DMS153 treated with DMSO at 0.1 percent for 48 hours (cell line): ENCODE data around the gene AADACL2.
"Not testable (repeated sequence)": the region's sequence is repeated elsewhere in the genome, so short reads cannot be mapped to it uniquely, and the experiment has no call there.

Source experiments
- DNase-seq: peaks from one replicate; lab custom pipeline; 2025; ENCODE audit not compliant: unreplicated experiment; lab: John Stamatoyannopoulos, UW

Gene AADACL2

GRCh38 chr3:151765685-151766084, 32.0 kb downstream of the AADACL2 start:
- DNase-seq, result no peak

- no peak for DNase-seq
Measured at GRCh38 chr3:151766454-151766853, 32.7 kb downstream of the AADACL2 start.

GRCh38 chr3:151768393-151768930, 34.7 kb downstream of the AADACL2 start:
- DNase-seq, result no peak

GRCh38 chr3:151769175-151769574, 35.4 kb downstream of the AADACL2 start:
- no peak for DNase-seq

GRCh38 chr3:151770956-151771355, 37.2 kb downstream of the AADACL2 start:
- DNase-seq, result no peak

- DNase-seq, result no peak
Measured at GRCh38 chr3:151772825-151773480, 39.2 kb downstream of the AADACL2 start.

GRCh38 chr3:151774235-151774634, 40.5 kb downstream of the AADACL2 start:
- no peak for DNase-seq

GRCh38 chr3:151774910-151775309, 41.2 kb downstream of the AADACL2 start:
- DNase-seq, result no peak

GRCh38 chr3:151775314-151776258, 41.9 kb downstream of the AADACL2 start:
- no peak for DNase-seq

- DNase-seq, result no peak
Measured at GRCh38 chr3:151776259-151776740, 42.6 kb downstream of the AADACL2 start.

- DNase-seq, result no peak
Measured at GRCh38 chr3:151777880-151778279, 44.2 kb downstream of the AADACL2 start.

- no peak for DNase-seq
Measured at GRCh38 chr3:151787626-151788025, 53.9 kb downstream of the AADACL2 start.

GRCh38 chr3:151788401-151788800, 54.7 kb downstream of the AADACL2 start:
- no peak for DNase-seq

- no peak for DNase-seq
Measured at GRCh38 chr3:151789853-151790463, 56.2 kb downstream of the AADACL2 start.

GRCh38 chr3:151790763-151791162, 57.0 kb downstream of the AADACL2 start:
- DNase-seq, result not testable (repeated sequence)

- no peak for DNase-seq
Measured at GRCh38 chr3:151792411-151792810, 58.7 kb downstream of the AADACL2 start.

GRCh38 chr3:151793636-151794035, 59.9 kb downstream of the AADACL2 start:
- DNase-seq, result no peak

GRCh38 chr3:151794080-151794479, 60.4 kb downstream of the AADACL2 start:
- DNase-seq, result no peak

GRCh38 chr3:151795276-151795675, 61.5 kb downstream of the AADACL2 start:
- no peak for DNase-seq

- no peak for DNase-seq
Measured at GRCh38 chr3:151796105-151796680, 62.5 kb downstream of the AADACL2 start.

- DNase-seq, result no peak
Measured at GRCh38 chr3:151798466-151798865, 64.7 kb downstream of the AADACL2 start.
